GM23248 (cell line): ENCODE results near the gene PLCXD1.
"Not testable (repeated sequence)": the region's sequence is repeated elsewhere in the genome, so short reads cannot be mapped to it uniquely, and the experiment has no call there.

Experiments
- EZH2 ChIP-seq: fragments of 200-600 bp; sonication (generic); IDR thresholded peaks from 2 replicates; pipeline ENCODE4 v1.6.1; 2018; ENCODE audit warnings: antibody characterized with exemption, mild to moderate bottlenecking; ENCODE audit not compliant: insufficient read depth, poor library complexity, severe bottlenecking
- EZH2phosphoT487 ChIP-seq: fragments of 200-600 bp; sonication (generic); IDR thresholded peaks from 2 replicates; pipeline ENCODE4 v1.6.1; 2018; ENCODE audit warnings: antibody characterized with exemption, moderate library complexity, mild to moderate bottlenecking, low read depth; ENCODE audit not compliant: insufficient read depth

- TF ChIP-seq EZH2, EZH2phosphoT487: not testable (repeated sequence)
Observed at GRCh38 chrX:351324-351641, 70.1 kb downstream of the PLCXD1 start.
